CD1c-positive myeloid dendritic cell (primary cell): ENCODE measurements around the gene CDC14A.

Source experiments
- DNase-seq: peaks from one replicate; pipeline ENCODE4 v3.0.0-alpha.2; 2016; ENCODE audit errors: extremely low spot score

CDC14A gene

DNA sequence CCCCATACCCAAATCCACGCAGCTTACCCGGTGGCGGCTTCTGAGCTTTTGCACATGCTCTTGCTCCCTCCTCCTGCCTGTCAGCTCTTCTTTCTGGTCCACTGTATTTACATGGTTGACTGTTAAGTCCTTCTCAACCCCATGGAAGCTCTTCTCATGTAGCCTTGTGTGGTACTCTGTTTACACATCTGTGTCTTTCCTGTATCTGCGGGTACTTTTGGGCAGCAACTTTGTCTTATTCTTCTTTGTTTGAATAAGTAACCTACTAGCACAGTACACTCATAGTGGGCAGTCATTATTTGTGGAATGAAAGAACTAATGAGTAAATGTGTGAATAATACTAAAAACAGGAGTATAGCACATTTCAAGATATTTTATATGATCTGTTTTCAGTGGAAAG is 97.2 kb downstream of the CDC14A start:
- DNase-seq = no peak

DNA sequence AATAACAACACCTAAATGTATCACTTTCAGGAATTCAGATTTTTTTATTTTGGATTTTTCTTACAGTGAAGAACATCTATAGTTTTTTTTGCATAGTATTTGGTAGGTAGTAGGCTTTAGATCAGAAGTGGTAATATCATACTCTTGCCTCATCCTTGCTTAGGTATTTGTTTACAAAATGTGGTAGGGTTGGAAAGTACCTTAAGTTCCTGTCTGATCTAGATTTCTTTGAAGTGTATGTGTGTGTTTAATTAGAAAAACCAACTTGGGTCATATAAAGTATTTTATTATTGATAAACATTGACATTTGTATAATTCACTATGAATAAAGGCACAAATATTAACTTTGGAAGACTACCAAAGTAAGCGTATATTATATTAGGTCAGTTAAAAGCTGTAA is 100.3 kb downstream of the CDC14A start:
- peak; percentile 22 for DNase-seq

GRCh38 chr1:100455478-100456072 is 103.3 kb downstream of the CDC14A start:
- DNase-seq = peak; percentile 51

DNA sequence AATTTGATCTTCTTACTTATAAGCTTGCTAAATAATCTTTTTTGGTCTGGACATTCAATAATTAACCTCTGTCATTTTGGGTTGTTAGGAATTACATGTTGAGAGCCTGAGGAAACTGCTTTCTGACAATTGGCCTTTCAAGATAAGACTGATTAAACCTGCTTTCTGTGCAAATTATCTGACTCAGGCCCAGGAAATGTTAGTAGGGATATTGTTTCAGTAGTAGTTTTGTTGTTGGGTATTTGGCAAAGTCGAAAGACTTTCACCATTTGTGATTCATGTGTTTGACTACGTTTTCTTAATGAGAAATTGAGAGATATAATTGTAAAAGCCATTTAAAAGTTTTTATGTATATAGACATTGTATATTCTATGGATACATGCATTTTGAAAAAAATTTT is 104.6 kb downstream of the CDC14A start:
- no peak for DNase-seq

DNA sequence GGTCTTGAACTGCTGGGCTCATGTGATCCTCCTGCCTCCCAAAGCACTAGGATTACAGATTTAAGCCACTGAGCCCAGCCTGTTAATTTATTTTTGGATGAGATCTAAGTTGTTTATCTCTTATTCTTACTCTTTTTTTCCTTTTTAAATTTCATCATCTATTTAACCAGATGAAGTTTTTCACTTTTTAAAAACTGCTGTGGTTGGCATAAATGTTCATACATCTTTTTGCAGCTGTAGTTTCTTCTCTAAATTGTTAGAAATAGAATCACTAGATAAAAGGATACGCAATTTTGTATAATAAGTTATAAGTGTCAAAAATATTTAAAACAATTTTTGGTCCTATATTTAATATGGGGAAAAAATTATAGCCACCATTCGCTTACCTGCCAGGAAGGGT is 105.4 kb downstream of the CDC14A start:
- no peak for DNase-seq

GRCh38 chr1:100458661-100459357 is 106.5 kb downstream of the CDC14A start:
- no peak for DNase-seq

DNA sequence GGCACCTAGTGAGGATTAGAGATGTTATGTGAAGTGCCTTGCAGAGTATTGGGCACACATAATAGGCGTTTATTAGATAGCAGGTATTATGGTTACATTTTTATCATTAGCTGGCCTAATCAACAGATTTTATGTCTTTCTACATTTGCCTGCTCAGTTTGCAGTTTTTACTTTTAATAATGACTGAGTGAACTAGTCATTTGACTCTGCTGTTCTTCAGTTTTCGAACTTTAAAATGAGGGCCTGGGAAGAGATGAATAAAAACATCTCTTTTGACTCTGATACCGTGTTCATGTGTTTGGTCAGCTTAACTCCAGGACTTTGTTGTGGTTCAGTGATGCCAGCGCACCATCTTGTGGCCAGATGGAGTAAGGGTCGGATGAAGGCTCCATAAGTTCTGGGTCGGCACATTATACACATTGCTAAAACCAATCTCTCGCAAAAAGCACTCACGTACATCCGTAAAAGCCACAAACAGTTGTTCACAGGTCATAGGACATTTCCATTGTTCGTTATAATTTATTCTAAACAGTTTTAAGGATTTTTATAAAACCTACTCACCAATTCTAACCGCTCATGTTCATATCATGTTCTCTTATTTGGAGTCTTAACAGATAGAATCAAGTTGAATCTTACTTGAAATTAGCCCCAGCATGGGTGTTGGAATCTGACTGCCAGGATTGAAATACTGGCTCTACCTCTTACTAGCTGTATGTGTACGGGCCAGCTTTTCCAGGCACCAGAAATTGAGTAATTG is 107.2 kb downstream of the CDC14A start:
- peak; percentile 68 for DNase-seq

DNA sequence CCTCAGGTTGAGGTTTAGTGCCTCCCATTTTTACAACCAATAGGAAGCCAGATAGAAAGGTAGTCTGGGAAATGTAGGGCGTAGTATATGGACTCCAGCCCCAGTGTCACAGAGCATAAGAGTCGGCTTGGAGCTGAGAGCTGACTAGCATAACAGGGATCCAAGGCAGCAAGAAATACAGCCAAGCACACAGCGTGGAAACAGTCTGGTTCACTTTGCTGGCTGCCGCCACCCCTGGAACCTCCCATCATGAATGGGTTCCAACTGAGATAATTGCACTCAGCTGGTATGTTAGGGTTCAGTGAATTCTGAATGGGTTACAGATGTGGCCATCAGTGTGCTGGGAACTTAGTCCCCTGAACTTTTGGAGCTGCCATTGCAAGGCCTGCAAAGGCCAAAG is 108.9 kb downstream of the CDC14A start:
- DNase-seq = no peak

DNA sequence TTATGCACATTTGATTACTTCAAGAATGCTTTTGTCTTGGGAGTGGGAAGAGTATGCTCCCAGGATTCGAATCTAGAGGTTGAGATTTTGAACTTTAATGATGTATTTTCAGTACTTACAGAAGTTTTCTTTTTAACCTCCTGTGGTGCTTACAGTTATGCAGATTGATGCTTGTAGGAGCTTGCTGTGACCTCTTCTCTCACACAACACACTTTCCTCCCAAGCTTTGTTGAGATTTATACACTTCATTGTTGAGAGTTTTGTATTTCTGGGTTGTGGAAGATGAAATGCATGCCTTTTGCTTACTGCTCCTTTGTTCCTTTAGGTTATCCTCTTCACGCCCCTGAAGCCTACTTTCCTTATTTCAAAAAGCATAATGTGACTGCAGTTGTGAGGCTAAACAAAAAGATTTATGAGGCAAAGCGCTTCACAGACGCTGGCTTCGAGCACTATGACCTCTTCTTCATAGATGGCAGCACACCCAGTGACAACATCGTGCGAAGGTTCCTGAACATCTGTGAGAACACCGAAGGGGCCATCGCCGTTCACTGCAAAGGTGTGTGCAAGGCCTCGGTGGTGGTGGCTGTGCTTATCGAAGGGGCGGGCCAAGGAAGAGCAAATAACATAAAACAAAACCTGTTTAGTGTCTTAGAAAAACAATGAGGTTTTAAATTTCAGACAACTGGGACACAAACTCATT is 110.2 kb downstream of the CDC14A start:
- DNase-seq = no peak

GRCh38 chr1:100463791-100464424 is 111.6 kb downstream of the CDC14A start:
- DNase-seq = peak; percentile 81

DNA sequence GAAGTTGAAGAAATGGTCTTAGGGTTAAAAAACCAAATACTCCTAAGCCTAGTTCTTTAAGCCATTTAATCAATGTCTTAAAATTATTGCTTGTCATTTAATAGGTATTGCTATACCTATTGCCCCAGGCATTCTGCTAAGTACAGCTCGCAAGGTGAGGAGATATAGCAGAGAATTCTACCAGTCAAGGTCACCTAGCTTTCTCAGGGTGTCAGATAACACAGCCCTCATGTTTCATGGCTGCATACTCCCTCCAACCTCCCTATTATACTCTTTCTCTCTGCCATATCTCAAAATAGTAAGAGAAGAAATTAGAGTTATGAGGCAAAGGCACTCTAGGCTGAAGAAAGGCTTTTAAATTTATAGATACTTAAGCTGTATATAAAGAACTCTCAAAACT is 117.3 kb downstream of the CDC14A start:
- DNase-seq = no peak

DNA sequence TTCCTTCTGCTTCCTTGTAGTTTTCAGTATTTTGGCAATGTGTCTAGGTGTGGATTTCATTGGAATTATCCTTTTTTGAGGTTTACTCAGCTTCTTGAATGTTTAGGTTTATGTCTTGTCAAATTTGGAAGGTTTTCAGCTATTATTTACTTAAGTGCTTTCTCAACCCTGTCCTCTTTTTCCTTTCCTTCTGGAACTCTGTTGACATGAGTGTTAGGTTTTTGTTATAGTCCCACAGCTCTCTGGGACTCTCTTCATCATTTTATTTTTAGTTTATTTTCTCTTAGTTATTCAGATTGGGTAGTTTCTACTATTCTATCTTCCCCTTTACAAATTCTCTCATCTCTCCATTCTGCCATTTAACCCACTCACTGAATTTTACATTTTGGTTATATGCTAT is 122.5 kb downstream of the CDC14A start:
- DNase-seq = no peak

DNA sequence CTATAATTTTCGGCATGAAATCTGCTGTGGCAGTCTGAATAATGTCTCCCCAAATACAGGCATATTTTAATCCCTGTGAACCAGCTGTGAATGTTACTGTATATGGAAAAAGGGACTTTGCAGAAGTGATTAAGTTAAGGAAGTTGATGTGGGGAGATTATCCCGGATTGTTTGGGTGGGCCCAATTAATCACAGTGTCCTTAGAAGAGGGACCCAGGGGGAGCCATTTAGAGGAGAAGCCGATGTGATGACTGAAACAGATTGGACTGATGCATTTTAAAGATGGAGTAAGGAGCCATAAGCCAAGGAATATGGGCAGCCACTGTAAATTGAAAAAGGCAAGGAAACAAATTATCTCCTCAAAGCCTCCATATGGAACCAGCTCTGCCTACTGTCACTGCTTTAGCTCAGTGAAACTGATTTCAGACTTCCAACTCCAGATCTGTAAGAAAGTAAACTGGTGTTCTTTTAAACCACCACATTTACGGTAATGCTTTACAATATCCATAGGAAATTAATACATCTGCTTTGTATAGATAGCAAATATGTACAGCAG is 124.5 kb downstream of the CDC14A start:
- DNase-seq = no peak

- no peak for DNase-seq
These were observed 126.5 kb downstream of the CDC14A start for GRCh38 chr1:100478816-100479215.

DNA sequence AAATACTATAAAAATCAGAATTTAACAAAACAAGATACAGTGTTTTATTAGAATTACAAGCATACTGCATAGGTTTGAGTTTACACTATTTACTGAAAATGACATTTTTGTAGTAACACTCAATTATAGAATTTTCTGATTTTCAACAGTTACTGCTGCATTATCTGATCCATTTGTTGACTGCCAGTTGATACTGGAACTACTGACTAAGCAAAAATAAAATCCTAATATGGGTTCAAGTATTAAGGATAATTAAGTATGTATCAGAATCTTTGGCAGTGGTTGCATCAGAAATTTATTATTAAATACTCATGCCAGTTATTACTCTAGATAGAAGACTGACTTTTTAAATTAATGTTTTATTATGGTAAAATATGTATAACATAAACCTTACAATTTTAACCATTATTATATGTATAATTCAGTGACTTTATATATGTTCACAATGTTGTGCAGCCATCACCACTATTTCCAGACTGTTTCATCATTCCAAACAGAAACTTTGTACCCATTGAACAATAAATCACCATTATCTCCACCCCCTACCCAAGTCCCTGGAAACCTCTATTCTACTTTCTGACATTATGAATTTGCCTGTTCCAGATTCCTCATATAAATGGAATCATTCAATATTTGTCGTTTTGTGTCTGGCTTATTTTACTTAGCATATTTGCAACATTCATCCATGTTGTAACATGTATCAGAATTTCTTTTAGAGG is 127.5 kb downstream of the CDC14A start:
- DNase-seq = no peak

DNA sequence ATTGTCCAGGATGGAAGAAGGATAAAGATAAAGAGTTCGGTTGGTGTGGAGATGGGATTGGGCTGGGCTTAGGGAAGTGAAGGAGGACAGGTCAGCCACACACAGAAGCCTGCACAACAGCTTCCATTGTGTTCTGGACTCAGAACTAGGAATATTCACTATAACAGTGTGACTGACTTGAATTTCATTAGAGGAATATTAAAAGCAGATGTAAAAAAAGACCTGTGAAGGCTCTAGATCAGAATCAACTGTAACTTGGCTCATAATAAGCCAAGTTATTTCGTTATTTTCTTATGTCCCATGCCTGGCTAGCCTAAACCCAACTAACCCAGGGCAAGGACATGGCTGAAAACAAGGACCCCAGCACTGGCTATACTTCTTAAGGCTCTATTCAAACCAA is 129.0 kb downstream of the CDC14A start:
- no peak for DNase-seq

DNA sequence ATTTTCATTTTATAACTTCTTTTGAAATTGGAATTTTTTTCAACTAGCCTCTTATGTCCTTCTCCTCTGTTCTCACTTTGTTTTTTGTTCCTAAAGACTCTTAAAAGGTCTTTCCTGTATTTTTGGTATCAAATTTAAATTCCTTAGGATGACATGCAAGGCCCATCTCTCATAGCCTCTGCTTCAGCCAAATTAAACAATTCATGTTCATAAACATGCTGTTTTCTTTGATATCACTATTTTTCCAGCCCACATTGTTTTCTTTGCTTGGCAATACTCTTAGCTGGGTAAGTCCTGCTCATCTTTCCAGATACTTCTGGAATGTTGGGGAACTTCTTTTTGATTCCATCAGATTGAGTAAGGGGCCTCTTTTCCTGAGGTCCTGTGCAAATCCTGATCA is 129.9 kb downstream of the CDC14A start:
- no peak for DNase-seq

- DNase-seq = no peak
These were observed 130.4 kb downstream of the CDC14A start for GRCh38 chr1:100482748-100483147.

- no peak for DNase-seq
These were observed 130.9 kb downstream of the CDC14A start for GRCh38 chr1:100483230-100483629.

GRCh38 chr1:100485855-100486258 is 133.6 kb downstream of the CDC14A start:
- no peak for DNase-seq
